GM21786 (cell line): ENCODE data around the gene ARHGAP9.
"Not testable (repeated sequence)": the region's sequence is repeated elsewhere in the genome, so short reads cannot be mapped to it uniquely, and the experiment has no call there.

Experiments used
- ATAC-seq: cut with Tn5 transposase; IDR thresholded peaks from one replicate; pipeline ENCODE4 v1.9.1; 2021; ENCODE audit not compliant: unreplicated experiment

ARHGAP9 gene

DNA sequence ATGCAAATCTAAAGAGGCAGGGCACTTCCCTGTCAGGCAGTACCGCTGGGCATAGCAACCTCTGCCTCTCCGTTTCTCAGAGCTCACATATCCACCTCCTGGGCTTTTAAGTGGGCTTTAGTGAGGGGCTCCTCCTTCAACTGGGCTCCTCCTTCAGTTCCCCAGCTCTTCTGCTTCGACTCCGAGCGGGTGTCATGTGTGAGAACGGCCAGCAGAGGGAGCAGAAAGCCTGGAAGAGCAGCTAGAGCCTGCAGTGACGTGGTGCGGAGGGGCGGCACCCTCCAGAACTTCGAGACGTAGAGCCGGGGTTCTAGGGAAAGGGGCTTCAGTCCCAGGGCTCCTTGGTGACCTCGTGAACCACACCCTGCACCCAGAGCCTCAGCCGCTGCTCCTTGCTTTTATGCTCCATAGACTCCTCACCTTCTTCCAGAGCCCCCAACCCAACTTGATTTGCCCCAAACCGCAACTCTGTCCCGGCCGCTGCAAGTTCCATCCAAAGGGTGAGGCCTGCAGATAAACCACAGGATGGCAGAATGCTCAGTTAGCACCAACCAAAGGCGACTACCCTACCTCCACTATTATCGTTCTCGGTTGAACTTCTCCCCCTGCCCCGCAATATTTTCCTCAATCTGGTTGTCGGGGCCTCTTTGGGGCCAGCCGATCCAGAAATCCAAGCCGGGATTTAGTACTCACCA lies 20.5 kb downstream of the ARHGAP9 start:
- ATAC-seq = peak; percentile 38

GRCh38 chr12:57458665-57459054 lies 21.0 kb downstream of the ARHGAP9 start:
- ATAC-seq = no peak

GRCh38 chr12:57456737-57457490 lies 22.8 kb downstream of the ARHGAP9 start:
- no peak for ATAC-seq

GRCh38 chr12:57456145-57456700 lies 23.4 kb downstream of the ARHGAP9 start:
- peak; percentile 28 for ATAC-seq

DNA sequence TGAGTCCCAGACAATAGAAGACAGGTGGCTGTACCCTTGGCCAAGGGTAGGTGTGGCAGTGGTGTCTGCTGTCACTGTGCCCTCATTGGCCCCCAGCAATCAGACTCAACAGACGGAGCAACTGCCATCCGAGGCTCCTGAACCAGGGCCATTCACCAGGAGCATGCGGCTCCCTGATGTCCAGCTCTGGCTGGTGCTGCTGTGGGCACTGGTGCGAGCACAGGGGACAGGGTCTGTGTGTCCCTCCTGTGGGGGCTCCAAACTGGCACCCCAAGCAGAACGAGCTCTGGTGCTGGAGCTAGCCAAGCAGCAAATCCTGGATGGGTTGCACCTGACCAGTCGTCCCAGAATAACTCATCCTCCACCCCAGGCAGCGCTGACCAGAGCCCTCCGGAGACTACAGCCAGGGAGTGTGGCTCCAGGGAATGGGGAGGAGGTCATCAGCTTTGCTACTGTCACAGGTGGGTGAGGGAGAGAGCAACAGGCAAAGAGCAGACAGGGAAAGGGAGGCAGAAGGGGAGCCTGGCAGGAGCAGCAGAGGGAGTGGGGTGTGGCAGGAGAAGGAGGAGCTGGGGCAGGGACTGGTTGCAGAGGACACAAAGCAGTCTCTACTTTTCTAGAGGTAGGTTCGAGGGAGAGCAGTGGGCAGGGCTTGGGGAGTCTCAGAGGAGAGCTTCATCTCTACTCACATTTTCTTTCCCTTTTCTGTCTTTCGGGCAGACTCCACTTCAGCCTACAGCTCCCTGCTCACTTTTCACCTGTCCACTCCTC lies 24.1 kb downstream of the ARHGAP9 start:
- ATAC-seq = no peak

DNA sequence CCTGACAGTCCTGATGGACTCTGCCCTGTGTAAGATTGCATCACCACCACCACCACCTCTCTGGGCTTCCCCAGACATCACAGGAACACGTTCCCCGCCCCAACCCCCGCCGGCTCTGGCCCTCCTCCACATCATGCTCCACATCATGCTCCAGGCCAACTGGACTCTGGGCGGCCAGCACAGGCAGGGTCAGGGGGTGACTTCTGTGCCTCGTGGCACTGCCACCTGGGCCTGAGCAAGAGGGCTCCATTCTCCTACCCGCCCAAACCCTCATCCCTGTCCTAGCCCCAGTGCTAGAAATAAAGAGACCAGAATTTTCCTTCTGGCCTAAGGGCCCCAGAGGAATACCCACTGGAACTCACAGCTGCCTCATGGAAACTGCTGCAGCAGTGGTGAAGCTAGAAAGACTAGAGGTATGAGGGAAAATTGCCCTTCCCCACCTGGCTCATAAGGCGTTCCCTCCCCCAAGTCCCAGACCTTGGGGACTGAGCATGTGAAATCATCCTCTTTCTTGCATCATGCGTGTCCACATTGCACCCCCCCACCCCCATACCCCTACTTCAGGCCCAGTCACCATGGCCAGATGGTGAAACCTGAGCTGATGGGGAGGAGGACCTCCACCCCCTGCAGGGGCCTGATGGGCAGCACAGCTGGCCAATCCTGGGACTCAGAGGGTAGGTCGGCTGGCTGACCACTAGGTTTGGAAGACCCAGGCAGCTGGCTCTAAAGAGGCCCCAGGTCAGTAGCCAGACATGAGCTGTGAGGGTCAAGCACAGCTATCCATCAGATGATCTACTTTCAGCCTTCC lies 24.9 kb downstream of the ARHGAP9 start, which contains the start of gene INHBE:
TSS of gene INHBE (plus strand) at position 742 of the 808 bp plus-strand sequence. CDS start 230 bp downstream, outside the sequence.
- no peak for ATAC-seq

- no peak for ATAC-seq
Measured at GRCh38 chr12:57454213-57454565, 25.5 kb downstream of the ARHGAP9 start.

GRCh38 chr12:57452937-57453509 lies 26.6 kb downstream of the ARHGAP9 start:
- peak; percentile 48 for ATAC-seq

GRCh38 chr12:57452181-57452936 lies 27.3 kb downstream of the ARHGAP9 start:
- peak; percentile 2 for ATAC-seq

GRCh38 chr12:57451233-57451778 lies 28.4 kb downstream of the ARHGAP9 start:
- no peak for ATAC-seq

DNA sequence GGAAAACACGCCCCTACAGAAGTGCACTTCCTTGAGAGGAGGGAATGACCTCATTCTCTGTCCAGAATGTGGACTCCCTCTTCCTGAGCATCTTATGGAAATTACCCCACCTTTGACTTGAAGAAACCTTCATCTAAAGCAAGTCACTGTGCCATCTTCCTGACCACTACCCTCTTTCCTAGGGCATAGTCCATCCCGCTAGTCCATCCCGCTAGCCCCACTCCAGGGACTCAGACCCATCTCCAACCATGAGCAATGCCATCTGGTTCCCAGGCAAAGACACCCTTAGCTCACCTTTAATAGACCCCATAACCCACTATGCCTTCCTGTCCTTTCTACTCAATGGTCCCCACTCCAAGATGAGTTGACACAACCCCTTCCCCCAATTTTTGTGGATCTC lies 29.6 kb downstream of the ARHGAP9 start:
- no peak for ATAC-seq

DNA sequence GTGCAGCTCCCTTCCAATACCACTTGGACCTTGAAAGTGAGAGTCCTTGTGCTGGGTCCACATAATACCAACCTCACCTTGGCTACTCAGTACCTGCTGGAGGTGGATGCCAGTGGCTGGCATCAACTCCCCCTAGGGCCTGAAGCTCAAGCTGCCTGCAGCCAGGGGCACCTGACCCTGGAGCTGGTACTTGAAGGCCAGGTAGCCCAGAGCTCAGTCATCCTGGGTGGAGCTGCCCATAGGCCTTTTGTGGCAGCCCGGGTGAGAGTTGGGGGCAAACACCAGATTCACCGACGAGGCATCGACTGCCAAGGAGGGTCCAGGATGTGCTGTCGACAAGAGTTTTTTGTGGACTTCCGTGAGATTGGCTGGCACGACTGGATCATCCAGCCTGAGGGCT lies 30.3 kb downstream of the ARHGAP9 start:
- no peak for ATAC-seq

GRCh38 chr12:57448669-57449068 lies 31.0 kb downstream of the ARHGAP9 start:
- no peak for ATAC-seq

GRCh38 chr12:57446292-57446960 lies 33.2 kb downstream of the ARHGAP9 start:
- no peak for ATAC-seq

GRCh38 chr12:57444744-57445143 lies 34.9 kb downstream of the ARHGAP9 start:
- ATAC-seq = no peak

DNA sequence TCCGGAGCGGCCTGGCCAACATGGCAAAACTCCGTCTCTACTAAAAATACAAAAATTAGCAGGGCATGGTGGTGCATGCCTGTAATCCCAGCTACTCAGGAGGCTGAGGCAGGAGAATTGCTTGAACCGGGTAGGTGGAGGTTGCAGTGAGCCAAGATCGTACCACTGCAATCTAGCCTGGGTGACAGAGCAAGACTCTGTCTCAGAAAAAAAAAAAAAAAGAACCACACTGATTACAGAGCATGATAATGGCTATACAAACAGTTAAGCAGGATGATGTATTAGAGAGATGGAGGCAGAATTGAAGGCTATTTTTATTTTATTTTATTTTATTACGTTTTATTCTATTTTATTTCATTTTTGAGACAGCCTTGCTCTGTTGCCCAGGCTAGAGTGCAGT lies 35.3 kb downstream of the ARHGAP9 start:
- not testable (repeated sequence) for ATAC-seq

DNA sequence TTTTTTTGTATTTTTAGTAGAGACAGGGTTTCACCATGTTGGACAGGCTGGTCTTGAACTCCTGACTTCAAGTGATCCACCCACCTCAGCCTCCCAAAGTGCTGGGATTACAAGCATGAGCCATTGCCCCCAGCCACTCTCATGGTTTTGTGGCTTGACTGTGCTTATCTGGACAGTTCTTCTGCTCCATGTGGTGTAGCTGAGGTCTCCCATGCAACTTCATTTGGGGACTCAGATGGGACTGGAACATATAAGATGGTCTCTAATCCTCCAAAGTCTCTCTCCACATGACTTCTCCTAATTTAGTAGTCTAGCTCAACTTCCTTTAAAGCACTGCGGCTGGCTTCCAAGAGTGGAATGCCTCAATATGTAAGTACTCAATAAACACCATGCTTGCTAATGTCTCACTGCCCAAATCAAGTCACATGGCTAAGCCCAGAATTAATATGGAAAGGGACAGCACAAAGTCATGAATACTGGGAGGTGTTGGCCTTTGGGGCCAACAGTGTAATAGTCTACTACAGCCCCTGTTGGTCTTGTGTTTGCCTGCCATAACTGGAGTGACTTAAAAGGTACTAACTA lies 37.7 kb downstream of the ARHGAP9 start:
- ATAC-seq = no peak

- not testable (repeated sequence) for ATAC-seq
Measured at GRCh38 chr12:57441393-57441792, 38.3 kb downstream of the ARHGAP9 start.
